NT2/D1 (cell line): ENCODE results near the gene NAALADL2.
"Not testable (repeated sequence)": the region's sequence is repeated elsewhere in the genome, so short reads cannot be mapped to it uniquely, and the experiment has no call there.

ENCODE experiments used
- DNase-seq: peaks from one replicate; pipeline ENCODE4 v3.0.0-alpha.2; 2011; ENCODE audit warnings: low read depth, low spot score
- H3K27me3 ChIP-seq: 2 replicates; pipeline ENCODE4 v1.6.0; 2011; ENCODE audit warnings: mild to moderate bottlenecking; ENCODE audit not compliant: insufficient read length, insufficient read depth
- H3K36me3 ChIP-seq: 2 replicates; pipeline ENCODE4 v1.6.1; 2011; ENCODE audit warnings: mild to moderate bottlenecking, low read length, mixed read lengths; ENCODE audit not compliant: insufficient read depth, insufficient read length
- H3K4me1 ChIP-seq: 2 replicates; pipeline ENCODE4 v1.5.1; 2011; ENCODE audit not compliant: insufficient read depth, insufficient read length
- H3K4me3 ChIP-seq: 2 replicates; pipeline ENCODE4 v1.5.1; 2011; ENCODE audit warnings: low read depth; ENCODE audit not compliant: insufficient read length
- H3K9ac ChIP-seq: 2 replicates; pipeline ENCODE4 v1.6.0; 2011; ENCODE audit warnings: low read depth; ENCODE audit not compliant: insufficient read length
- H3K9me3 ChIP-seq: 2 replicates; pipeline ENCODE4 v1.5.1; 2011; ENCODE audit warnings: mild to moderate bottlenecking, low read length; ENCODE audit not compliant: insufficient read depth
- SUZ12 ChIP-seq: IDR thresholded peaks from 2 replicates; pipeline ENCODE4 v1.6.1; 2011; ENCODE audit not compliant: insufficient read length, insufficient read depth; ENCODE audit errors: extremely low read depth
- YY1 ChIP-seq: IDR thresholded peaks from 2 replicates; pipeline ENCODE4 v1.6.1; 2011; ENCODE audit not compliant: insufficient read length, insufficient read depth
- ZNF274 ChIP-seq: IDR thresholded peaks from 2 replicates; pipeline ENCODE4 v1.6.1; 2011; ENCODE audit warnings: mild to moderate bottlenecking, low read depth, low read length

Gene NAALADL2

GRCh38 chr3:175598740-175599139, 739.6 kb downstream of the NAALADL2 start:
- Histone ChIP-seq H3K4me1 (no peaks in the 10 kb centered on the region), H3K27me3 (no peaks in the 10 kb centered on the region), H3K9me3 (no peaks in the 10 kb centered on the region), H3K9ac (no peak overlapping the region), H3K36me3 (no peaks in the 10 kb centered on the region), H3K4me3 (no peak overlapping the region)
- no peak for DNase-seq
- no peak for TF ChIP-seq SUZ12
- TF ChIP-seq ZNF274, result no peak
- TF ChIP-seq YY1, result no peak

- no peaks in the 10 kb centered on the region for H3K27me3 ChIP-seq
- H3K36me3 ChIP-seq, result no peaks in the 10 kb centered on the region
- H3K4me1 ChIP-seq, result no peaks in the 10 kb centered on the region
- H3K9ac ChIP-seq, result no peak overlapping the region
- no peaks in the 10 kb centered on the region for H3K9me3 ChIP-seq
- DNase-seq, result no peak
- H3K4me3 ChIP-seq, result no peak overlapping the region
- TF ChIP-seq YY1 (no peak), ZNF274 (no peak), SUZ12 (no peak)
Measured at GRCh38 chr3:175601521-175601920, 742.4 kb downstream of the NAALADL2 start.

GRCh38 chr3:175605851-175606250, 746.7 kb downstream of the NAALADL2 start:
- no peaks in the 10 kb centered on the region for H3K9me3 ChIP-seq
- H3K9ac ChIP-seq, result no peak overlapping the region
- H3K4me3 ChIP-seq, result no peak overlapping the region
- no peaks in the 10 kb centered on the region for H3K27me3 ChIP-seq
- H3K36me3 ChIP-seq, result no peaks in the 10 kb centered on the region
- no peak for DNase-seq
- H3K4me1 ChIP-seq, result no peaks in the 10 kb centered on the region
- TF ChIP-seq YY1 (no peak), SUZ12 (no peak), ZNF274 (no peak)

- no peak for DNase-seq
- TF ChIP-seq YY1 (no peak), ZNF274 (no peak), SUZ12 (no peak)
Measured at GRCh38 chr3:175606650-175607318, 747.6 kb downstream of the NAALADL2 start.

GRCh38 chr3:175608356-175608755, 749.2 kb downstream of the NAALADL2 start:
- TF ChIP-seq YY1 (no peak), SUZ12 (no peak), ZNF274 (no peak)
- DNase-seq, result no peak
- no peak overlapping the region for H3K4me3 ChIP-seq
- no peaks in the 10 kb centered on the region for H3K9me3 ChIP-seq
- no peaks in the 10 kb centered on the region for H3K4me1 ChIP-seq
- no peak overlapping the region for H3K9ac ChIP-seq
- no peaks in the 10 kb centered on the region for H3K27me3 ChIP-seq
- no peaks in the 10 kb centered on the region for H3K36me3 ChIP-seq

More at GRCh38 chr3:175606650-175607318, 747.6 kb downstream of the NAALADL2 start:
- Histone ChIP-seq H3K36me3 (no peaks in the 10 kb centered on the region), H3K4me3 (no peak overlapping the region), H3K9me3 (no peaks in the 10 kb centered on the region), H3K27me3 (no peaks in the 10 kb centered on the region), H3K4me1 (no peaks in the 10 kb centered on the region), H3K9ac (no peak overlapping the region)

- no peak for TF ChIP-seq SUZ12
- no peak for TF ChIP-seq YY1
- TF ChIP-seq ZNF274, result no peak
- H3K36me3 ChIP-seq, result no peaks in the 10 kb centered on the region
- H3K4me1 ChIP-seq, result no peaks in the 10 kb centered on the region
- no peak overlapping the region for H3K4me3 ChIP-seq
- H3K9me3 ChIP-seq, result no peaks in the 10 kb centered on the region
- H3K9ac ChIP-seq, result no peak overlapping the region
- H3K27me3 ChIP-seq, result no peaks in the 10 kb centered on the region
- no peak for DNase-seq
Measured at GRCh38 chr3:175608911-175609310, 749.8 kb downstream of the NAALADL2 start.

GRCh38 chr3:175612487-175613196, 753.5 kb downstream of the NAALADL2 start:
- DNase-seq, result no peak
- no peaks in the 10 kb centered on the region for H3K4me1 ChIP-seq
- TF ChIP-seq SUZ12, result no peak
- no peak for TF ChIP-seq ZNF274
- TF ChIP-seq YY1, result no peak
- H3K4me3 ChIP-seq, result no peak overlapping the region
- no peaks in the 10 kb centered on the region for H3K27me3 ChIP-seq
- no peaks in the 10 kb centered on the region for H3K36me3 ChIP-seq
- no peak overlapping the region for H3K9ac ChIP-seq
- H3K9me3 ChIP-seq, result no peaks in the 10 kb centered on the region

GRCh38 chr3:175614107-175614506, 755.0 kb downstream of the NAALADL2 start:
- DNase-seq, H3K4me1 ChIP-seq, H3K9ac ChIP-seq, H3K27me3 ChIP-seq, H3K4me3 ChIP-seq, H3K9me3 ChIP-seq, H3K36me3 ChIP-seq: not testable (repeated sequence)
